Esophagus muscularis mucosa (tissue), 4 donors: ENCODE measurements around the gene MCAT.

ENCODE experiments used
- CTCF ChIP-seq, 3 experiments: fragments of 200-600 bp in 2 of 3; fragments of 450-650 bp in 1 of 3; sonication (generic) in 2 of 3; IDR thresholded peaks; one replicate each; pipeline ENCODE4 v1.5.1; 2017 to 2019; ENCODE audit warnings: antibody characterized with exemption in 3 of 3, mild to moderate bottlenecking in 2 of 3, moderate library complexity in 1 of 3
- EP300 ChIP-seq: sonication (generic); formaldehyde crosslinking; IDR thresholded peaks from one replicate; pipeline ENCODE4 v1.6.1; 2017; ENCODE audit warnings: antibody characterized with exemption
- POLR2AphosphoS5 ChIP-seq, 2 donors: sonication (generic); formaldehyde crosslinking; IDR thresholded peaks; one replicate each; pipeline ENCODE4 v1.6.1; 2017; ENCODE audit warnings: antibody characterized with exemption in 2 of 2

GRCh38 chr22:43106302-43106701 is 36.9 kb downstream of the MCAT start:
- no peak for TF ChIP-seq CTCF (IDR thresholded peaks at IDR 0.05)
- no peak for TF ChIP-seq EP300
- TF ChIP-seq POLR2AphosphoS5 (IDR thresholded peaks at IDR 0.05), result no peak
